ENCODE data around the gene YPEL1. TPM values are rescaled to one million over a fixed set of nuclear protein-coding genes. Genes with fewer than 3 reads are reported as not detected.
"Not testable (repeated sequence)": the region's sequence is repeated elsewhere in the genome, so short reads cannot be mapped to it uniquely, and the experiment has no call there.

The YPEL1 gene
- total RNA-seq, 5 donors from 2014 or later (not counting 1 experiment from before 2014, with no cell fraction given), result 8.2 to 12.6 (median 9.9) TPM

DNA sequence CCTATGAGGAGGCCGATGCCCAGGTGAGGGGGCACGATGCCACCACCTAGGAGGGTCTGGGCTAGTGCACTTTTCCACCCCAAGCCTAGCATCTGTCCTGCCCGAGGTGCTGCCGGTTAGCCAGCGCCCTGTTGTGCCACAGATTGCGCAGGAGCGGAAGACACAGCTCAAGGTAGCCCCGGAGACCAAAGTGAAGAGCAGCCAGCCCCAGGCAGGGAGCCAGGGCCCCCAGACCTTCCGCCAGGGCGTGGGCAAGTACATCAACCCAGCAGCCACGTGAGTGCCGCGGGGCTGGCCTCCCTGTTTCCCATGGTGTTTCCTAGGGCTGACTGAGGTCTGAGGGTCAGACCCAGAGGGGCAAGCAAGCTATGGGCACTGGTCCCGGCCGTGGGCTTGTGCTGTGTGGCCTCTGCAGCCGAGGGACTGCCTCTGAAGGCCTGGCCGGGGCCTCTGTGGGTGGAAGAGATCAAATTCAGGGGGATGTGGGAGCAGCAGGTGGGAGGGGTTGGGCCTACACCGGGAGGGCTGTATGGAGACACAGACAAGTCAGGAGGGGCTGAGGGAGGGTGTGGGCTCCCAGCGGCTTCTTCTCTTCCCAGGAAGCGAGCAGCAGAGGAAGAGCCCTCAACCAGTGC lies 40.7 kb downstream of the YPEL1 start:
- H3K4me3 ChIP-seq (ENCODE audit: control insufficient read depth in 1 of 2, extremely low read depth in 1 of 2, low read length in 1 of 2), result no peak overlapping the region
- Mint-ChIP-seq H3K4me3 (no peak overlapping the region), H3K4me1 (peaks cover 0 to 6% (median 4%) of the 10 kb centered on the region in 3 donors), H3K27me3 (no peaks in the 10 kb centered on the region), H3K9me3 (no peaks in the 10 kb centered on the region), H3K36me3 (peaks cover 31% of the 10 kb centered on the region), H3K27ac (no peak overlapping the region)
- ChIA-PET POLR2A (no interaction called here), CTCF (no interaction called here)
- H3K27ac ChIP-seq (ENCODE audit: low read length), result no peak overlapping the region
- no peak for ATAC-seq (replicated peaks in 1 of 4)
- H3K36me3 ChIP-seq (ENCODE audit: control insufficient read depth in 2 of 2, extremely low read depth in 1 of 2, insufficient read depth in 1 of 2, low read length in 1 of 2), result peaks cover 31 to 60% of the 10 kb centered on the region in 2 donors
- H3K4me1 ChIP-seq (ENCODE audit: control insufficient read depth in 1 of 2, extremely low read depth in 1 of 2, insufficient read depth in 2 of 2, low read length in 2 of 2), result peaks cover 0 to 3% of the 10 kb centered on the region in 2 experiments
- DNase-seq, result no peak
- 93% methylated on average over 20 of the region's 20 CpGs for WGBS (ENCODE audit: insufficient coverage)
- no peaks in the 10 kb centered on the region for H3K9me3 ChIP-seq
- H3K27me3 ChIP-seq (replicated peaks in 1 of 2; ENCODE audit: control insufficient read depth in 2 of 2, extremely low read depth in 1 of 2, insufficient read depth in 2 of 2, low read length in 1 of 2), result no peaks in the 10 kb centered on the region

GRCh38 chr22:21694394-21694793 lies 41.2 kb downstream of the YPEL1 start:
- ATAC-seq (replicated peaks in 1 of 4) (no peak), DNase-seq (no peak)
- Histone ChIP-seq H3K27ac (ENCODE audit: low read length) (no peak overlapping the region), H3K9me3 (no peaks in the 10 kb centered on the region), H3K36me3 (ENCODE audit: control insufficient read depth in 2 of 2, extremely low read depth in 1 of 2, insufficient read depth in 1 of 2, low read length in 1 of 2) (peaks cover 29 to 56% of the 10 kb centered on the region in 2 donors), H3K4me3 (ENCODE audit: control insufficient read depth in 1 of 2, extremely low read depth in 1 of 2, low read length in 1 of 2) (no peak overlapping the region), H3K4me1 (ENCODE audit: control insufficient read depth in 1 of 2, extremely low read depth in 1 of 2, insufficient read depth in 2 of 2, low read length in 2 of 2) (peaks cover 0 to 3% of the 10 kb centered on the region in 2 experiments), H3K27me3 (replicated peaks in 1 of 2; ENCODE audit: control insufficient read depth in 2 of 2, extremely low read depth in 1 of 2, insufficient read depth in 2 of 2, low read length in 1 of 2) (no peaks in the 10 kb centered on the region)
- Mint-ChIP-seq H3K36me3 (peaks cover 31% of the 10 kb centered on the region), H3K4me1 (peaks cover 0 to 9% (median 8%) of the 10 kb centered on the region in 3 donors), H3K27me3 (no peaks in the 10 kb centered on the region), H3K4me3 (no peak overlapping the region), H3K9me3 (no peaks in the 10 kb centered on the region), H3K27ac (no peak overlapping the region)
- ChIA-PET POLR2A (no interaction called here), CTCF (no interaction called here)
- WGBS (ENCODE audit: insufficient coverage), result 93% methylated on average over 13 of the region's 14 CpGs

DNA sequence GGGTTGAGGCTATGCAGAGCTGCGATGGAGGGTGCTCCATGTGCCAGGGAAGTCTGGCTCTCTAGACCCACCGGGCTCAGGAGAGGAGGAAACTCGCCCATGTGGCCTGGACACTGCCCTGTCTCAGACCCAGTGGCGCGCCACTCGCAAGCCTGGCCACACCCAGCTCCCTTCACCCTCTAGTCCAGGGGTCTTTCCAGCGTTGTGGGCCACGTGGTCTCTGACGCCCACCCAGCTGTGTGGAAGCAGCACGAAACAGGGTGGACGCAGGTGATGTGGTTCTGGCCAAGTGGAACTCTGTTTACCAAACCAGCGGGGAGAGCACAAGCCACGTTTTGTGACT lies 41.6 kb downstream of the YPEL1 start:
- DNase-seq (no peak), ATAC-seq (replicated peaks in 1 of 4) (no peak)
- peaks cover 0 to 9% (median 8%) of the 10 kb centered on the region in 3 donors for H3K4me1 Mint-ChIP-seq
- Histone ChIP-seq H3K4me3 (ENCODE audit: control insufficient read depth in 1 of 2, extremely low read depth in 1 of 2, low read length in 1 of 2) (no peak overlapping the region), H3K27ac (ENCODE audit: low read length) (no peak overlapping the region), H3K27me3 (replicated peaks in 1 of 2; ENCODE audit: control insufficient read depth in 2 of 2, extremely low read depth in 1 of 2, insufficient read depth in 2 of 2, low read length in 1 of 2) (no peaks in the 10 kb centered on the region), H3K36me3 (ENCODE audit: control insufficient read depth in 2 of 2, extremely low read depth in 1 of 2, insufficient read depth in 1 of 2, low read length in 1 of 2) (peaks cover 25 to 52% of the 10 kb centered on the region in 2 donors), H3K9me3 (no peaks in the 10 kb centered on the region), H3K4me1 (ENCODE audit: control insufficient read depth in 1 of 2, extremely low read depth in 1 of 2, insufficient read depth in 2 of 2, low read length in 2 of 2) (peaks cover 0 to 3% of the 10 kb centered on the region in 2 experiments)
- 96% methylated on average over 8 of the region's 13 CpGs for WGBS (ENCODE audit: insufficient coverage)
- ChIA-PET CTCF (no interaction called here), POLR2A (no interaction called here)
- no peaks in the 10 kb centered on the region for H3K9me3 Mint-ChIP-seq
- no peak overlapping the region for H3K4me3 Mint-ChIP-seq
- no peak overlapping the region for H3K27ac Mint-ChIP-seq
- no peaks in the 10 kb centered on the region for H3K27me3 Mint-ChIP-seq
- H3K36me3 Mint-ChIP-seq, result peaks cover 31% of the 10 kb centered on the region

DNA sequence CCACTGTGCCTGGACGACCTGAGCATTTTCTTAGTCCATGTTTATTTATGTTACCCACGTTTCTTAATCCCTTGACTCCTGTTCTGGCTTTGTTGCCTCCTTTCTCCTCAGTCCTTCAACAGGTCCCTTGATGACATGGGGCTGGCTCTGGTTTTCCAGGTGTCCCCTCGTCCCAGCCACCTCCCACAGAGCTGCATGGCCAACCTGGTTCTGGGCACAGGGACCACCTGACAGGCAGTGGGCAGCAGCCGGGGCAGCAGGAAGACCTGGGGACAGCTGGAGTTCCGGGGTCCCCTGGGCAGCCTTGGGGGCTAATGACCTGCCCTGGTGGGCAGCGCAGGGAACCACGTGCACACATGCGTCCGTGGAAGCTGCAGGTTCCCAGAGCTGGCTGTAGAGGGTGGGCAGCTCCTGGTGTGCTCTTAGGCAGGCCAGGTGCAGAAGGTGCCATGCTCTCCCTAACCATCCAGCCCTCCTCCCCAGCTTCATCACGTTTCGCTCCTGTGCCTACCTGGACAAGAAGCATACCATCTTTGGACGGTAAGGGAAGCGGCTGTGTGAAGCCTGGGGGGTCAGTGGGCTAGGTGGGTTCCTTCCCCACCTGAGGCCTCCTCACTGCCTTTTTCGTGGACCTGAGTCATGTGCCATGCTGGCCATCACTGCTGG lies 42.1 kb downstream of the YPEL1 start:
- Mint-ChIP-seq H3K27me3 (no peaks in the 10 kb centered on the region), H3K4me1 (peaks cover 0 to 9% (median 8%) of the 10 kb centered on the region in 3 donors), H3K9me3 (no peaks in the 10 kb centered on the region), H3K27ac (no peak overlapping the region), H3K4me3 (no peak overlapping the region), H3K36me3 (peaks cover 31% of the 10 kb centered on the region)
- no peaks in the 10 kb centered on the region for H3K27me3 ChIP-seq (replicated peaks in 1 of 2; ENCODE audit: control insufficient read depth in 2 of 2, extremely low read depth in 1 of 2, insufficient read depth in 2 of 2, low read length in 1 of 2)
- no peak overlapping the region for H3K27ac ChIP-seq (ENCODE audit: low read length)
- ChIA-PET POLR2A (no interaction called here), CTCF (no interaction called here)
- DNase-seq (no peak), ATAC-seq (replicated peaks in 1 of 4) (no peak)
- peaks cover 22 to 53% of the 10 kb centered on the region in 2 donors for H3K36me3 ChIP-seq (ENCODE audit: control insufficient read depth in 2 of 2, extremely low read depth in 1 of 2, insufficient read depth in 1 of 2, low read length in 1 of 2)
- H3K4me1 ChIP-seq (ENCODE audit: control insufficient read depth in 1 of 2, extremely low read depth in 1 of 2, insufficient read depth in 2 of 2, low read length in 2 of 2), result peaks cover 0 to 3% of the 10 kb centered on the region in 2 experiments
- H3K9me3 ChIP-seq, result no peaks in the 10 kb centered on the region
- 96% methylated on average over 12 of the region's 14 CpGs for WGBS (ENCODE audit: insufficient coverage)
- no peak overlapping the region for H3K4me3 ChIP-seq (ENCODE audit: control insufficient read depth in 1 of 2, extremely low read depth in 1 of 2, low read length in 1 of 2)

DNA sequence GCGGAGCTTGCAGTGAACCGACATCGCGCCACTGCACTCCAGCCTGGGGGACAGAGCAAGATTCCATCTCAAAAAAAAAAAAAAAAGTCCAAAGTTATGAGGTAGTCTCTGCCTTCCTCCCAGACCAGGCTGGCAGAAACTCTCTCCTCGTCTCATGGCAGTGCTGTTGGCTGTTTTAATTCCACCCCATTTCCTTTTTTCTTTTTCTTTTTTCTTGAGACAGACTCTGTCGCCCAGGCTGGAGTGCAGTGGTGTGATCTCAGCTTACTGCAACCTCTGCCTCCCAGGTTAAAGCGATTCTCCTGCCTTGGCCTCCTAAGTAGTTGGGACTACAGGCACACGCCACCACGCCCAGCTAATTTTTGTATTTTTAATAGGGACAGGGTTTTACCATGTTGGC lies 42.7 kb downstream of the YPEL1 start:
- H3K9me3 ChIP-seq; H3K27ac ChIP-seq (ENCODE audit: low read length); POLR2A ChIA-PET; ATAC-seq (replicated peaks in 1 of 4); H3K27me3 ChIP-seq (replicated peaks in 1 of 2; ENCODE audit: control insufficient read depth in 2 of 2, extremely low read depth in 1 of 2, insufficient read depth in 2 of 2, low read length in 1 of 2); H3K27ac Mint-ChIP-seq; CTCF ChIA-PET; H3K4me3 Mint-ChIP-seq; H3K27me3 Mint-ChIP-seq; H3K4me1 Mint-ChIP-seq; H3K9me3 Mint-ChIP-seq; H3K4me3 ChIP-seq (ENCODE audit: control insufficient read depth in 1 of 2, extremely low read depth in 1 of 2, low read length in 1 of 2); H3K4me1 ChIP-seq (ENCODE audit: control insufficient read depth in 1 of 2, extremely low read depth in 1 of 2, insufficient read depth in 2 of 2, low read length in 2 of 2); DNase-seq: not testable (repeated sequence)
- H3K36me3 Mint-ChIP-seq, result peaks cover 31% of the 10 kb centered on the region
- WGBS (ENCODE audit: insufficient coverage), result 100% methylated on average over 5 of the region's 9 CpGs
- H3K36me3 ChIP-seq (ENCODE audit: control insufficient read depth in 2 of 2, extremely low read depth in 1 of 2, insufficient read depth in 1 of 2, low read length in 1 of 2), result peaks cover 22 to 56% of the 10 kb centered on the region in 2 donors

GRCh38 chr22:21691816-21692215 lies 43.8 kb downstream of the YPEL1 start:
- H3K27me3 ChIP-seq (replicated peaks in 1 of 2; ENCODE audit: control insufficient read depth in 2 of 2, extremely low read depth in 1 of 2, insufficient read depth in 2 of 2, low read length in 1 of 2), result no peaks in the 10 kb centered on the region
- no peak overlapping the region for H3K27ac Mint-ChIP-seq
- peaks cover 0 to 9% (median 8%) of the 10 kb centered on the region in 3 donors for H3K4me1 Mint-ChIP-seq
- H3K36me3 Mint-ChIP-seq, result peaks cover 27% of the 10 kb centered on the region
- no peak overlapping the region for H3K4me3 ChIP-seq (ENCODE audit: control insufficient read depth in 1 of 2, extremely low read depth in 1 of 2, low read length in 1 of 2)
- ATAC-seq (replicated peaks in 1 of 4) (no peak), DNase-seq (no peak)
- POLR2A ChIA-PET, result interaction anchor here in 1 of 2 donors (0.7 kb wide), 1 partner anchor 166 kb away, joined by 4 read pairs; no protein-coding TSS in a partner anchor
- CTCF ChIA-PET, result no interaction called here
- no peaks in the 10 kb centered on the region for H3K9me3 ChIP-seq
- no peak overlapping the region for H3K4me3 Mint-ChIP-seq
- peaks cover 15 to 56% of the 10 kb centered on the region in 2 donors for H3K36me3 ChIP-seq (ENCODE audit: control insufficient read depth in 2 of 2, extremely low read depth in 1 of 2, insufficient read depth in 1 of 2, low read length in 1 of 2)
- peaks cover 0 to 3% of the 10 kb centered on the region in 2 experiments for H3K4me1 ChIP-seq (ENCODE audit: control insufficient read depth in 1 of 2, extremely low read depth in 1 of 2, insufficient read depth in 2 of 2, low read length in 2 of 2)
- H3K27ac ChIP-seq (ENCODE audit: low read length), result no peak overlapping the region
- no peaks in the 10 kb centered on the region for H3K9me3 Mint-ChIP-seq
- WGBS (ENCODE audit: insufficient coverage), result over 99% methylated on average over 10 of the region's 16 CpGs
- no peaks in the 10 kb centered on the region for H3K27me3 Mint-ChIP-seq

All from T-cell (primary cell).